Spleen (tissue), 11 donors: ENCODE measurements around the gene RAD51B. TPM values are rescaled to one million over a fixed set of nuclear protein-coding genes. Genes with fewer than 3 reads are reported as not detected.

Experiments
- DNase-seq: peaks from one replicate; pipeline ENCODE4 v3.0.0-alpha.2; 2020
- H3K27ac ChIP-seq, 8 donors: fragments of 200-600 bp; sonication (generic) in 7 of 8; 1 replicate in 4 of 8; 2 replicates in 4 of 8; pipeline versions ENCODE4 v1.5.0 to v1.8.0; 2016 to 2021; ENCODE audit warnings: inconsistent platforms in 4 of 8, mild to moderate bottlenecking in 4 of 8, moderate library complexity in 1 of 8
- H3K27me3 ChIP-seq, 7 donors: fragments of 200-600 bp; sonication (generic) in 6 of 7; replicated peaks in 1 of 7; 1 replicate in 4 of 7; 2 replicates in 3 of 7; pipeline versions ENCODE4 v1.5.0 to v1.8.0; 2016 to 2021; ENCODE audit warnings: inconsistent platforms in 3 of 7, mild to moderate bottlenecking in 1 of 7
- H3K36me3 ChIP-seq, 6 donors: fragments of 200-600 bp; sonication (generic) in 5 of 6; 1 replicate in 4 of 6; 2 replicates in 2 of 6; pipeline versions ENCODE4 v1.5.0 to v1.8.0; 2016 to 2021; ENCODE audit warnings: inconsistent platforms in 2 of 6
- H3K4me1 ChIP-seq, 6 donors: fragments of 200-600 bp; sonication (generic) in 5 of 6; 1 replicate in 3 of 6; 2 replicates in 3 of 6; pipeline versions ENCODE4 v1.5.0 to v1.8.0; 2016 to 2021; ENCODE audit warnings: inconsistent platforms in 3 of 6
- H3K4me3 ChIP-seq, 8 donors: fragments of 200-600 bp; sonication (generic) in 7 of 8; 1 replicate in 4 of 8; 2 replicates in 4 of 8; pipeline versions ENCODE4 v1.5.0 to v1.8.0; 2016 to 2021; ENCODE audit warnings: inconsistent platforms in 4 of 8, mild to moderate bottlenecking in 4 of 8, moderate library complexity in 2 of 8
- H3K9me3 ChIP-seq, 8 donors: fragments of 200-600 bp; sonication (generic) in 7 of 8; 1 replicate in 4 of 8; 2 replicates in 4 of 8; pipeline versions ENCODE4 v1.5.0 to v1.8.0; 2016 to 2021; ENCODE audit warnings: inconsistent platforms in 4 of 8
- POLR2A ChIP-seq, 3 donors: fragments of 450-650 bp; IDR thresholded peaks; one replicate each; pipeline ENCODE4 v1.5.1; 2017; ENCODE audit warnings: antibody characterized with exemption in 3 of 3, mild to moderate bottlenecking in 1 of 3
- POLR2AphosphoS5 ChIP-seq, 3 donors: sonication (generic); formaldehyde crosslinking; IDR thresholded peaks; one replicate each; pipeline ENCODE4 v1.5.1; 2017; ENCODE audit warnings: antibody characterized with exemption in 3 of 3
- WGBS, 5 donors: extraction: QIAGEN DNeasy Blood & Tissue Kit in 3 of 5; methylation state at CpG; one replicate each; pipeline versions ENCODE4 v1.1.5 to v1.1.7; 2013 to 2018; 5-methylcytosine and 5-hydroxymethylcytosine counted together
- intact Hi-C: fragments of 100-400 bp; cut with DNase I; formaldehyde crosslinking; loops from one replicate; pipeline ENCODE4 v1.15.0; 2023; ENCODE audit warnings: low total_unique reads
- polyA plus RNA-seq, 3 donors: library from polyadenylated mRNA; stranded (reverse); fragments of 200-250 nt; gene quantifications; one replicate each; pipeline ENCODE4 v1.2.1, GENCODE V29; 2013
- total RNA-seq, 7 donors: library from RNA; depleted of rRNA in 3 of 7; stranded (reverse); fragments of >200 nt in 3 of 7; fragmentation: NEBNext Ultra II Directional in 4 of 7; extraction: Animal tissue kit (Norgen Biotek cat#: 25700) in 4 of 7; gene quantifications; one replicate each; pipeline versions ENCODE4 v1.1.0 to v1.2.1, GENCODE V29; 2016 to 2021
- TF ChIP-seq, protein P1 (sequence below), 11 experiments: fragments of 200-600 bp in 7 of 11; fragments of 450-650 bp in 4 of 11; sonication (generic) in 4 of 11; IDR thresholded peaks in 8 of 11; conservative IDR thresholded peaks in 3 of 11; 1 replicate in 7 of 11; 2 replicates in 4 of 11; pipeline versions ENCODE4 v1.4.0 to v1.8.0; 2016 to 2021; ENCODE audit warnings: antibody characterized with exemption in 11 of 11, inconsistent platforms in 4 of 11, mild to moderate bottlenecking in 1 of 11
- donor health status: healthy with polysubstance abuse.
- donor health status: DM: no; HTN: no; CAD: no; lungs with moderate emphysema.
- donor health status: DM: no; HTN: no; CAD: no.
- donor health status: Bipolar disorder and iron deficiency.
- donor health status: healthy.
- donor health status: DM: no; HTN: no; CAD: no.
- donor health status: DM: yes; HTN: yes; CAD: no.

The RAD51B gene
- total and polyA plus RNA-seq, 10 donors: 4.2 to 43.7 (median 29.8) TPM

DNA sequence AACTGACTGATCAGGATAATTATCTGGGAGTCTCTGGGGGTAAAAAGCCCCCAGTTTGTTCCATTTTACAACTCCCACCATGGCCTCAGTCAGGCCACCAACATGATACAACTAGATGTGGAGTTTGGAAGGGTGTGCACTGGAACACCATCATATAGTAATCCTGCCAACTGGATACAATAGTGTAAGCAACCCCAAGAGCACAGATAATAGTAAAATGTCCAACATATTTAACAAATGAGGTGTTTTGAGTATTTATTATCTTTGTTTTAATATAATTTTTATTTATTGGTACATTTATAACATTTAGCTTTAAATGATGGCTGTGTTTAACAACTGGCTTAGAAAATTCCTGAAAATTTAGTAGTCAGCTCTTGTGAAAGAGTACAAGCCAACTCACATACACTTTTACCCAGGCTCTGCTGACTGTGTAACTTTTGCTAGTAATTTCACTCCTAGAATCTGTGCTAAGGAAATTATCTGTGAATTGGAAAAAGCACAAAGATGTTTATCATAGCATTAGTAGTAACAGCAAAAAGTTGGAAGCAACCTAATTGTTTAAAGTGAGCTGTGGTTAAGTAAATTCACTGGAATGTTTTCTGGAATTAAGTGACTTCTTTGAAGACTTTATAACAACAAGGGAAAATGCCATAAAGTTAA lies 196.8 kb downstream of the RAD51B start:
- intact Hi-C loops: no loop called here
- no peak for DNase-seq
- H3K4me1 ChIP-seq: no peaks in the 10 kb centered on the region
- TF ChIP-seq, protein P1, sequence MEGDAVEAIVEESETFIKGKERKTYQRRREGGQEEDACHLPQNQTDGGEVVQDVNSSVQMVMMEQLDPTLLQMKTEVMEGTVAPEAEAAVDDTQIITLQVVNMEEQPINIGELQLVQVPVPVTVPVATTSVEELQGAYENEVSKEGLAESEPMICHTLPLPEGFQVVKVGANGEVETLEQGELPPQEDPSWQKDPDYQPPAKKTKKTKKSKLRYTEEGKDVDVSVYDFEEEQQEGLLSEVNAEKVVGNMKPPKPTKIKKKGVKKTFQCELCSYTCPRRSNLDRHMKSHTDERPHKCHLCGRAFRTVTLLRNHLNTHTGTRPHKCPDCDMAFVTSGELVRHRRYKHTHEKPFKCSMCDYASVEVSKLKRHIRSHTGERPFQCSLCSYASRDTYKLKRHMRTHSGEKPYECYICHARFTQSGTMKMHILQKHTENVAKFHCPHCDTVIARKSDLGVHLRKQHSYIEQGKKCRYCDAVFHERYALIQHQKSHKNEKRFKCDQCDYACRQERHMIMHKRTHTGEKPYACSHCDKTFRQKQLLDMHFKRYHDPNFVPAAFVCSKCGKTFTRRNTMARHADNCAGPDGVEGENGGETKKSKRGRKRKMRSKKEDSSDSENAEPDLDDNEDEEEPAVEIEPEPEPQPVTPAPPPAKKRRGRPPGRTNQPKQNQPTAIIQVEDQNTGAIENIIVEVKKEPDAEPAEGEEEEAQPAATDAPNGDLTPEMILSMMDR (IDR thresholded peaks at IDR 0.05 in 8 of 11, conservative IDR thresholded peaks at IDR 0.05 in 3 of 11): no peak
- TF ChIP-seq POLR2A (IDR thresholded peaks at IDR 0.05) (no peak), POLR2AphosphoS5 (IDR thresholded peaks at IDR 0.05) (no peak)
- H3K4me3 ChIP-seq: no peak overlapping the region
- H3K9me3 ChIP-seq: peaks cover 0 to 3% (median 0%) of the 10 kb centered on the region in 8 donors
- H3K36me3 ChIP-seq: no peaks in the 10 kb centered on the region
- no peaks in the 10 kb centered on the region for H3K27me3 ChIP-seq
- no peak overlapping the region for H3K27ac ChIP-seq

GRCh38 chr14:68018598-68018997 lies 199.0 kb downstream of the RAD51B start:
- no peaks in the 10 kb centered on the region for H3K4me1 ChIP-seq
- intact Hi-C loops: no loop called here
- no peaks in the 10 kb centered on the region for H3K27me3 ChIP-seq
- H3K4me3 ChIP-seq: no peak overlapping the region
- H3K27ac ChIP-seq: no peak overlapping the region
- H3K36me3 ChIP-seq: no peaks in the 10 kb centered on the region
- TF ChIP-seq POLR2AphosphoS5 (IDR thresholded peaks at IDR 0.05) (no peak), POLR2A (IDR thresholded peaks at IDR 0.05) (no peak)
- TF ChIP-seq, protein P1 (IDR thresholded peaks at IDR 0.05 in 8 of 11, conservative IDR thresholded peaks at IDR 0.05 in 3 of 11): no peak
- 90 to 98% (median 95%) methylated on average over 1 of the region's 1 CpG for WGBS, 5 donors
- no peak for DNase-seq
- peaks cover 0 to 19% (median 10%) of the 10 kb centered on the region in 8 donors for H3K9me3 ChIP-seq

- peaks cover 0 to 22% (median 15%) of the 10 kb centered on the region in 8 donors for H3K9me3 ChIP-seq
- H3K36me3 ChIP-seq: no peaks in the 10 kb centered on the region
- WGBS, 5 donors: 96 to 100% (median 96%) methylated on average over 1 of the region's 1 CpG
- no peak overlapping the region for H3K4me3 ChIP-seq
- H3K27ac ChIP-seq: no peak overlapping the region
- TF ChIP-seq POLR2AphosphoS5 (IDR thresholded peaks at IDR 0.05) (no peak), POLR2A (IDR thresholded peaks at IDR 0.05) (no peak)
- TF ChIP-seq, protein P1 (IDR thresholded peaks at IDR 0.05 in 8 of 11, conservative IDR thresholded peaks at IDR 0.05 in 3 of 11): no peak
- no peaks in the 10 kb centered on the region for H3K4me1 ChIP-seq
- no peak for DNase-seq
- intact Hi-C loops: no loop called here
- no peaks in the 10 kb centered on the region for H3K27me3 ChIP-seq
Observed at GRCh38 chr14:68020493-68020892, 200.9 kb downstream of the RAD51B start.

- Histone ChIP-seq H3K36me3 (no peaks in the 10 kb centered on the region), H3K4me3 (no peak overlapping the region), H3K4me1 (no peaks in the 10 kb centered on the region), H3K27me3 (no peaks in the 10 kb centered on the region), H3K27ac (no peak overlapping the region), H3K9me3 (peaks cover 0 to 21% (median 15%) of the 10 kb centered on the region in 8 donors)
- TF ChIP-seq, protein P1 (IDR thresholded peaks at IDR 0.05 in 8 of 11, conservative IDR thresholded peaks at IDR 0.05 in 3 of 11): no peak
- TF ChIP-seq POLR2A (IDR thresholded peaks at IDR 0.05) (no peak), POLR2AphosphoS5 (IDR thresholded peaks at IDR 0.05) (no peak)
- no peak for DNase-seq
- WGBS, 5 donors: 47 to 78% (median 69%) methylated on average over 4 of the region's 4 CpGs
- intact Hi-C loops: no loop called here
Observed at GRCh38 chr14:68020999-68021663, 201.6 kb downstream of the RAD51B start.
